GM21825 (cell line): ENCODE measurements around the gene CCS.
"Not testable (repeated sequence)": the region's sequence is repeated elsewhere in the genome, so short reads cannot be mapped to it uniquely, and the experiment has no call there.

Experiments
- ATAC-seq: cut with Tn5 transposase; IDR thresholded peaks from one replicate; pipeline ENCODE4 v1.9.1; 2021; ENCODE audit warnings: mild to moderate bottlenecking, moderate library complexity; ENCODE audit not compliant: unreplicated experiment

CCS gene

DNA sequence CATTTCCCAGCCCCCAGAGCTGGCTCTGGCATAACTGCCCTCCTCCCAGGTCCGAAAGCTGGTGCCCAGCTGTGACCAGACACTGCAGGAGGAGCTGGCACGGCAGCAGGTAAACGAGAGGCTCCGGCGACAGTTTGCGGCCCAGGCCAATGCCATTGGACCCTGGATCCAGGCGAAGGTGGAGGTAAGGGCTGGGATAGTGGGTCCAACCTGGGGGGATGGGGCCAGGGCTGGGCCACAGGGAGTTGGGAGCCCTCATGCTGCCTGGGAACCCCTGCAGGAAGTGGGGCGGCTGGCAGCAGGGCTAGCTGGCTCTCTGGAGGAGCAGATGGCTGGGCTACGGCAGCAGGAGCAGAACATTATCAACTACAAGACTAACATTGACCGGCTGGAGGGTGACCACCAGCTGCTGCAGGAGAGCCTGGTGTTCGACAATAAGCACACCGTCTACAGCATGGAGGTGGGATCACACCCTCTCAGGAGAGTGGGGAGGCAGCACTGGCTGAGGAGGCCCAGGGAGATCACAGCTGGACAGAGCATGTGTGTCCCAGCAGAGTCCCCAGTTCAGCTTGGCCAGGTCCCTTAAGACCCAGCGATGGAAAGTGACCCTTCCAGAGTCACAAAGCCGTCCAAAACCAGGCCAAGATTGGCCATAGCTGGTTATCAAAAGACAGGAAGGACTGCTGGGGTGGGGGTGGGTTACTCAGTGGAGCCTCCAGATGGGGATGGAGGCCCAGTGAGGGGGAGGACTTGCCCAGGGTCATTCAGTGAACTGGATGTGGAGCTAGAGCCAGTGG, 31.6 kb upstream of the CCS start:
- no peak for ATAC-seq

DNA sequence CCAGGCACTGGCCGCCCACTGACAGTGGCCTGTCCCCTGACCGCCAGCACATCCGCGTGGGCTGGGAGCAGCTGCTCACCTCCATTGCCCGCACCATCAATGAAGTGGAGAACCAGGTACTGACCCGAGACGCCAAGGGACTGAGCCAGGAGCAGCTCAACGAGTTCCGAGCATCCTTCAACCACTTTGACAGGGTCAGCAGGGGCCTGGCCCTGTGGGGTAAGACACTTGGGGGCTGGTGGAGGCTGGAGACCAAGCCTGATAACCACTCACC, 31.1 kb upstream of the CCS start:
- no peak for ATAC-seq

DNA sequence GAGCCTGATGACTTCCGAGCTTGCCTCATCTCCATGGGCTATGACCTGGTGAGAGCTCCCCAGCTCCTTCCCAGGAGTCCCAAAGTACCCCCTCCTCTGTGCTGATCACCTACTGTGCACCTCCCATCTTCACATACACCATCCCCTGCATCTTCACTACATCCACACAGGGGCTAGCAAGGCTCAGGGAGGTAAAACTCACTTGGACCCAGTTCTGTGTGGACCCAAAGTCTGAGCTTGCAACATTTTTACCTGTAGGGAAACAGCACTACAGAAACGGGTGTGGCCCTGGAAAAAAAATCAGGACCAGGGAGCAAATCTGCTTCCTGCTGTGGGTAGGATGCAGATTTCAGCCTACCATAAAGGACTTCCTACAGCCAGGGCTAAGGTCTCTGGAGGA, 30.7 kb upstream of the CCS start:
- no peak for ATAC-seq

DNA sequence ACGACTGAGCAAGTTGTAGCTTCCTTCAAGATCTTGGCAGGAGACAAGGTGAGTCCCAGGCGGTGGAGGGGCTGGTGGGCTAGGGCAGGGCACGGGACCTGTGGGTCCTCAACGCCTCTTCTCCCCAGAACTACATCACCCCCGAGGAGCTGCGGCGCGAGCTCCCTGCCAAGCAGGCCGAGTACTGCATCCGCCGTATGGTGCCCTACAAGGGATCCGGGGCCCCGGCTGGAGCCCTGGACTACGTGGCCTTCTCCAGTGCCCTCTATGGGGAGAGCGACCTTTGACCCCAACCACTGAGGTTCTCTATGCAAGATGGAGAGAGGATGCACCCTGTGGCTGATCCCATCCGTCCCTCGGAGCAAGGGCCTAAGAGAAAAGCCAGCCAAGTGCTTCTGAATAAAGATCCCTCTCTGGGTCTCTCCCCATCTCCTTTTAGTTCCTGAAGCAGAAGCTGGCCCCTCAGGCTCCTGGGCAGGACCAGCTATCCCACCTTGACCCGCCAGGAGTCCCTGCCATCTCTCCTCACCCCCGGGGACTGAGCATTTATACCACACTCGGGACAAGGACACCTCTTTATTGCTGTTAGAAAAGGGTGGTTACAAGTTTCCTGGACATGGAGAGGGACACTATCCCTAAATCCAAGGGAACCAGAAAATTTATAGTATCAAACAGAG, 29.9 kb upstream of the CCS start:
- no peak for ATAC-seq

DNA sequence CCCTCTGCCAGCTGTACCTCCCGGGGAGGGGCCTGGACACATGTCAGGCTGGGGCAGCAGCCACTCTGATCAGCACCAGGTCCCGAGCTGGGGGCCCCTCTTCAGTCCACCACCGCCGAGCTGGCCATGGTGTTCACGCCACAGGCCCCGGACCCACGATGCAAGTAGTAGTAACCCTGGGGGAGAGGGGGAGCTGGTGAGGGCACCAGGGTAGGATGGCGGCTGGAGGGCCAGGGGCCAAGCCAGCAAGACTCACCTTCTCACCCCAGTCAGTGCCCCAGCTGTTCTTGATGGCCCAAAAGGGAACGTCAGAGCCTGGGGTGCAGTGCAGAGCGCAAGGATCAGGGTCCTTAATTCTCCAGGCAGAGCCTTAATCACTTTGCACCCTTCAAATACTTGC, 29.2 kb upstream of the CCS start:
- ATAC-seq: no peak

DNA sequence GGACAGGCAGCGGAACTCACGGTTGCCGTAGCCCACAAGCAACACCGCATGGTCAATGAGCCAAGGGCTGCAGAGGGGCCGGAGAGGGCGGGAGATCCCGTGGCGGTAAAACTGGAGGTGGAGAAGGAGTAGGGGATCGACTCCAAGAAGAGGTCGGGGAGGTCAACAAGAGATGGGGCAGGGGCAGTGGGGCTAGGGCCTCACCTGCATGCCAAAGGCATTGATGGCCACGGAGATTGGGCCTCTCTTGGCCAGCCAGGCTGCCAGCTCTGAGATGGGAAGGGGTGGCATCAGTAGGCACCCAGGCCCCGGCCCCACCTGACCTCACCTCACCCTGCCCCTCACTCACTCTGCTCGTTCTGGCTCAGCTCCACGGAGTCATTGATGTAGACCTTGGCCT, 28.4 kb upstream of the CCS start:
- no peak for ATAC-seq

DNA sequence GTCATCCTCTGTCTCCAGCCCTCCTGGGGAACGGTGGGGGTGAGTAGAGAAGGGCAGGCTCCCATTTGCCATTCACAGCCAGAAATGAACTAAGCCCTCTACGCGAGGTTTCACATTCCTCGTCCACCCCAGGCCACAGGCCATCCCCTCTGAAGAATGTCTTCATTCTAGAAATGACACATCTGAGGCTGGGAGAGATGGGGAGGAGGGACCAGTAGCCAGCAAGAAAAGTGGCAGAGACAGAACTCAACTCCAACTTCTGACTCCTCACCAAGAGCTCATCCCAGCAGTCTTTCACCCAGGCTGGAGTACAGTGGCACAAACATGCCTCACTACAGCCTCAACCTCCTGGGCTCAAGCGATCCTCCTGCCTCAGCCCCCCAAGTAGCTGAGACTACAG, 28.0 kb upstream of the CCS start:
- no peak for ATAC-seq

DNA sequence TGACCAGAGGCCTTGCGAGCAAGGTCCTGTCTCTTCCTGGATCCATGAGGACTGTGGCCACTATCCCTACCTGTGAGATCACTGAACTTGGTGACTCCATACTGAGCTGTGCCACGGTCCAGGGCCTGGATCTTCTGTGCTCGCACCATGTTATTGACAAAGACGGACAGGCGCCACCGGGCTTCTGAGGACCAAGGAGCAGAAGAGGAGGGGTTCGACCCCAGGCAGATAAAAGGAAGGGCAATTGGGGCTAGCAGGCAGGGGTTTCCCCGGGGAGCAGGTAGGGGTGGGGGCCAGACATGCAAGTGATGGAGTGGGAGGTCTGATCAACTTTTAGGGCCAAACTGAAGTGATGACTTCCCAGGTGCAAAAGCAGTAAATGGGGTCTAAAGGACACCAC, 26.8 kb upstream of the CCS start:
- no peak for ATAC-seq

DNA sequence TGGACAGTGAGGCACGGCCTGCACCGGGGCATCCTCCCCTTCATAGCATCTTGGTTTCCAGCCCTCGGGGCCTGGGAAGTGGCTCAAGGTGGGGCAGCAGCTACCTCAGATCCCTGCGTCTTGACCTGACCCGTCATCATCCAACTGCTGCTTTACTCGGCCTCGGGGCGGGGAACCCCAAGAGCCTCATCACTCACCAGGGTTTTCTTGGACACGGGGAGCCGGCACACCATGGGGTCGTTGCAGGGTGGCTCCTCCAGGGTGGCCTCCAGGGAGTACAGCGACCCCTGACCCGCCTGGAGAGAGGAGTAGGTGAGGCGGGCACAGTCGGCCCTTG, 25.2 kb upstream of the CCS start:
- ATAC-seq: no peak

DNA sequence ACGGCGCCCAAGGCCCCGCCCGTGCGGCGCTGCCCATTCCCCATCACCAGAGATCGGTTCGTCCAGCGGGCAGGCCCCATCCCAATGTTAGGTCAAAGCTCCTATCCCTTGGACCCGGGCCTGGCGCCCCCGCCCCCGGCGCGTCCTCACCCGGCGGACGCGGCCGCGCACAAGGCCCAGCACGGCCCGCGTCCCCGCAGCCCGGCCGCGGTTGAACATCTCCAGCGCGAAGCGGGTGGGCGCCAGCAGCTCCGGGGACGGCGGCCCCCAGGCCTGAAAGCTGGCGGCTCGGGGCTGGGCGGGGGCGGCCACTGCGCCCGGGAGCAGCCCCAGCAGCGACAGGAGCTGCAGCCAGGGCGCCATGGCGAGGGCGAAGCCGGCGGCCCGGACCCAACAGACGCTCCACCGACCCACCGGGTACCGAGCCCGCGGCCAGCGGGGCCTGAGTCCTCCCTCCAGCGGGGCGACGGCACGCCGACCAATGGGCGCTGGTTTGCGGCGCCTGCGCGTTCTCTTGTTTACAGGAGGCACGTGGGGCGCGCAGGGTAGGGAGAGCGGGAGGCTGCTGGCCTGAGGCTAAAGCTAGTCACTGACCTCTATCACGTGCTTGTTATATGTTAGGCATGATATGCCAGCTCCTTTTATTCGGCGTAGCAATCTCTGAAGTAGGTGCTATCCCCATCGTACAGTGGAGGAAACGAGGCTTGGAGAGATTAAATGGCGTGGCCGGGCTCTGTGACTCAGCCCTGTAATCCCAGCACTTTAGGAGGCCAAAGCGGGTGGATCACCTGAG, 24.7 kb upstream of the CCS start, which contains the start of gene CTSF:
TSS of gene CTSF (minus strand) at position 483 of the 793 bp plus-strand sequence. CDS start at position 363, 120 bp downstream.
- peak; percentile 44 for ATAC-seq

DNA sequence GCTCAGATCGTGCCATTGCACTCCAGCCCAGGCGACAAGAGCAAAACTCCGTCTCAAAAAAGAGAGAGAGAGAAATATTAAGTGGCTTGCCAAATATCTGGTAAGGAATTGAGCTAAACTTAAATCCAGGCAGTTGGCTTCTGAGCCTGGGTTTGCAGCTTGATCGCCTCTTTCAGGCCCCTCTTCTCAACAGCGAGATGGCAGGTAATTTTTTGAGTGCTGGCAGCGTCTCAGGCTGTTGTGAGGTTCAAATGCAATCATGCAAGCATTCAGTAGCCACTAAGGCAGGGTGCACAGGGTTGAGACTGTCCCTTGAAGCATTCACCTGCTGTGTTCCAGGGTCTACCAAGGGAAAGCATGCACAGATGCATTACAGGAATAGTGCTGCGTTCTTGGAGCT, 23.9 kb upstream of the CCS start:
- no peak for ATAC-seq

DNA sequence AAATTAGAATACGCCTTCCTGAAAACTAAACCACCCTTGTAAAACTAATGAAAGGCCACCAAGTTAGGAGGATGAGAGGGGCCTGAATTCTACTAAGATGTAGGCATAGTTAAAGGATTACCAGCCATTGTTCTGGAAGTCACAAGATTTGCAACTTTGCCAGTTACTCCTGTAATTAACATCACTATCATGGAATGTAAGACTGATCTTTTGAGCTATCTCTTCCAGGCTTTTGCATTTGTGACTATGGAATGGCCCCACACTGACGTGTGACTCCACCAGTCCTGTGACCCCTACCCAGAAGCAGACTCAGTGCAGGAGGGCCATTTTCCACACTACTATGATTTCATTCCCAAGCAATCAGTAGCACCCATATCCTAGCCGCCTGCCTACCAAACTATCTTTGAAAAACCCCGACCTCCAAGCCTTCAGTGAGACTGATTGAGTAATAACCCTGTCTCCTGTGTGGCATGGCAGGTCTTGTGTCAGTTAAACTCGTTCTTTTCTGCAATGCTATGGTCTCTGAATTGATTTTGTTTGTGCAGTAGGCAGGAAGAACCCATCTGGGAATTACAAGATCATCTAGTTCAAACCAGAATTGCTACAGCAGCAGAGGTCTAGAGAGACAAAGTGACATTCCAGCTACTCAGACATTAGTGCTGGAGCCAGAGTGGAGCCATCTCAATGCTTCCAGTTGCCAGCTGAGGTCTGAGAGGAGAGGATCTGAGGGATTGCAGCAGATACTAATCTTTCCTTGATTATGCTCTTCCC, 22.7 kb upstream of the CCS start:
- ATAC-seq: no peak

DNA sequence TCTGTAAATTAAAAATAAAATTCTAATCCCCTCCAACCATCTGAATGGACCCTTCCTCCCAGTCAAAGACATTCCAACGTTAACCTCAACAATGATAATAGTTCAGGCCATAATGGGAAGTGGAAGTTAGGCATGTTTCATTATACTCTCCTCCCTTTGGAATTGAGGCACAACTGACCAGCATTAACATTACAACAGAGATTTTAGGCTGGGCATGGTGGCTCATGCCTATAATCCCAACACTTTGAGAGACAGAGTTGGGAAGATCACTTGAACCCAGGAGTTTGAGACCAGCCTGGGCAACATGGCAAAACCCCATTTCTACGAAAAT, 22.2 kb upstream of the CCS start:
- ATAC-seq: no peak

DNA sequence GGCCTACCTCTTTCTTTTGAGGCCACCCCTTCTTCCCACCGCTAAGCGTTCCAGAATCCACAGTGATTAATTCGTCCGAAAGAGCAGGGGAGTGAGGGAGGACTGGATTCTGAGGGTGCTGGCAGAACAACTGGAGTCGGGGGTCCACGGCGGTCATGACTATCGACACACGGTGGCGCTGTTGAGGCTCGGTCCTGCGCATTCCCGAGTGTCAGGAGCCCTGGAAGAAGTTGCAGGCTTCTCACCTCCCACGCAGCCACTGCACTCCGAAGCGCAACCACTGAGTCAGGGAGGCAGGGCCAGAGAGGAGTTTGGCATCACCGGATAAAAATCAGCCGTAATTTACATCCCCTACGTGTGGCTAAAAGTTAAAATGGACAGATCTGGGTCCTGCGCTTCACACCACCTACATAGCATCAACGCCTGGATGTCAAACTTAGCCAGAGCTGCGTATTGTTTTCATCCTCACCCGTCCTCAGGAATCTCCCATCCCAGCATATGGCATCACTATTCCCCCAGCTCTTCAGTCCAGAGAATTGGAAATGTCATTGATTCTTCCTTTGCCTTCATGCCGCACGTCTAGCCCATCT, 13.9 kb upstream of the CCS start:
- no peak for ATAC-seq

DNA sequence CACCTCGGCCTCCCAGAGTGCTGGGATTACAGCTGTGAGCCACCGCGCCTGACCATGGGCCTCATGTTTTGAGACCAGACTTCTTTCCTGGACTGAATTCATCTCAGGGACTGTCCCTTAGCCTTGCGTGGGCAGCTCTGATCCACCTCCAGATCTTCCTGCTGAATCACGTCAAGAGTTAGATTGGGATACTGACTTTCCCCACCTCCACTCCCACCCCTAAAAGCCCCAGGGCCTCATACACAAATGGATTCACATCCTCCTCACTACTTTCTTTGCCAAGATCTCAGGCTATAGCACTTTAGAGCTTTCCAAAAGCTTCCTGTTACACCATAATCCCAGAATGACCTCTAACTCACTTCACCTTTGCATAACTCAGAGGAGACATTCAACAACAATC, 12.2 kb upstream of the CCS start:
- no peak for ATAC-seq

DNA sequence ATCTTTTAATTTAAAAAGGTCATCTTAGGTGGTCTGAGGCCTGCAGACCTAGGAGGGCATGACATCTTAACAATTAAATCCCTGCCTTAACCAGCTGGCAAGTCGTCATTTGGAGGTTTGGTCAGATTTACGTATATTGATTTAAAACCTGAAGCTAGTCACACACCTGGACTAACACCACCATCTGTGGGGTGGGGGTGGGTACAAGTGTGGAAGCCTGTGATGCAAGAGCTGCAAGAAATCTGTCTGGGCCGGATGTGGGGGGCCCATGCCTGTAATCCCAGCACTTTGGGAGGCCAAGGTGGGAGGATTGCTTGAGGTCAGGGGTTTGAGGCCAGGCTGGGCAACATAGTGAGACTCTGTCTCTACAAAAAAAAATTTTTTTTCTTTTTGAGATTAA, 11.7 kb upstream of the CCS start:
- ATAC-seq: no peak

DNA sequence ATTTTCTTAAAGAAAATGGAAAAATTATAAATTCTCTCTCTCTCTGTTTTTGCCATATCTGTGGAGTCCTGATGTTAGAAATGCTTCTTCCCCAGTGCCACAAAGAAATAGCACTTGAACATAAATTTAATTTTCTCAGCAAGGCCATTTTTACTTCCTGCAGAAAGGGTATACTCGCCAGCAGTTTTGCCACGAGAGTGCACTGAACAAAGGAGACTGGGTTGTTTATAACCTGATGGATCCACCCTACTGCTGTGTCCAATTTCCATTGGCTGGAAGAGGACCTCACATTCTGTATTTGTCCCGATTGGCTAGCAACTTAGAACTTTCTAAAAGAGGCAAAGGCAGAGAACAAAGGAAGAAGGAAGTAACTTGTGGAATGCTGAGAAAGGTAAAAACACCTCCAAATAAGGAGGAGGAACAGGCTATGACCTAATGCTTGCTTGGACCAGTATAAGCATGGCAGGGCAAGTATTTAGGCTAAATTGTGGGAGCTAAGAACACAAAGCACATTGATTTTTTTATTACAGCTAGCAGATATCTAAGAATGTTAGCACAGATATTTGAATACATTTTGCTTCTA, 10.3 kb upstream of the CCS start:
- ATAC-seq: not testable (repeated sequence)

DNA sequence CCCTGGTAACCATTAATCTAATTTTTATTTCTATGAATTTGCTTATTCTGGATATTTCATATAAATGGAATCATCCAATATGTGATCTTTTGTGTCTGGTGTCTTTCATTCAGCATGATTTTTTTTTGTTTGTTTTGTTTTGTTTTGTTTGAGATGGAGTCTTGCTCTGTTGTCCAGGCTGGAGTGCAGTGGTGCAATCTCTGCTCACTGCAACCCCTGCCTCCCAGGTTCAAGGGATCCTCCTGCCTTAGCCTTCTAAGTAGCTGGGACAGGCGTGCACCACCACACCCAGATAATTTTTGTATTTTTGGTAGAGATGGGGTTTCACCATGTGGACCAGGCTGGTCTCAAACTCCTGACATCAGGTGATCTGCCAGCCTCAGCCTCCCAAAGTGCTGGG, 7.5 kb upstream of the CCS start:
- not testable (repeated sequence) for ATAC-seq

DNA sequence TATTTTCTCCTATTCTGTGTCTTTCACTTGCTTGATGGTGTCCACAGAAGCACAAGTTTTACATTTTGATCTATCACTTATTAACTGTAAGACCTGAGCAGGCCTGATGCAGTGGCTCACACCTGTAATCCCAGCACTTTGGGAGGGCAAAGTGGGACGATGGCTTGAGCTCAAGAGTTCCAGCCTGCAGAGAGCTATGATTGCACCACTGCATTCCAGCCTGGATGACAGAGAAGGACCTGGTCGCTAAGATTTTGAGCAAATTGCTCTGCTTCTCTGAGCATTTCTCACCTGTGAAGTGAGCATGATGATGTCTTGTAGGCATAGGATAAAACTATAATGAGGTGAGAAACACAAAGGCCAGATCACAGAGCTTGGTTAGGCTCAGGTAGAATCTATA, 6.8 kb upstream of the CCS start:
- ATAC-seq: no peak

DNA sequence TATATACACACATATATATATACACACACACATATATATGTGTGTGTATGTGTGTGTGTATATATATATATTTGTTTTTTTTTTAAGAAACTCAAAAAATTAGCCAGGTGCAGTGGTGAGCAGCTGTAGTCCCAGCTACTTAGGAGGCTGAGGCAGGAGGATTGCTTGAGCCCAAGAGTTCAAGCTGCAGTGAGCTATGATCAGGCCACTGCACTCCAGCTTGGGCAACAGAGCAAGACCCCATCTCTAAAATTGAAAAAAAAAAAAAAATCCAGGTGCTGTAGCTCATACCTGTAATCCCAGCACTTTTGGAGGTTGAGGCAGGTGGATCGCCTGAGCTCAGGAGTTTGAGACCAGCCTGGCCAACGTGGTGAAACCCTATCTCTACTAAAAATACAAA, 3.7 kb upstream of the CCS start:
- not testable (repeated sequence) for ATAC-seq
